A673 (cell line): ENCODE results near the gene FCHO1.

ENCODE experiments used
- EZH2 ChIP-seq: fragments of 200-600 bp; sonication (generic); IDR thresholded peaks from 2 replicates; pipeline ENCODE4 v1.6.1; 2017; ENCODE audit warnings: borderline replicate concordance, low read depth, mild to moderate bottlenecking, mixed read lengths, antibody characterized with exemption, low read length; ENCODE audit not compliant: poor library complexity, severe bottlenecking
- TF ChIP-seq, protein P1 (sequence below): fragments of 300-800, 200-600 bp; sonication (generic); conservative IDR thresholded peaks from 2 replicates; pipeline ENCODE4 v1.5.1; 2017; ENCODE audit warnings: low read depth, mild to moderate bottlenecking, antibody characterized with exemption, low read length, moderate library complexity, mixed read lengths

DNA sequence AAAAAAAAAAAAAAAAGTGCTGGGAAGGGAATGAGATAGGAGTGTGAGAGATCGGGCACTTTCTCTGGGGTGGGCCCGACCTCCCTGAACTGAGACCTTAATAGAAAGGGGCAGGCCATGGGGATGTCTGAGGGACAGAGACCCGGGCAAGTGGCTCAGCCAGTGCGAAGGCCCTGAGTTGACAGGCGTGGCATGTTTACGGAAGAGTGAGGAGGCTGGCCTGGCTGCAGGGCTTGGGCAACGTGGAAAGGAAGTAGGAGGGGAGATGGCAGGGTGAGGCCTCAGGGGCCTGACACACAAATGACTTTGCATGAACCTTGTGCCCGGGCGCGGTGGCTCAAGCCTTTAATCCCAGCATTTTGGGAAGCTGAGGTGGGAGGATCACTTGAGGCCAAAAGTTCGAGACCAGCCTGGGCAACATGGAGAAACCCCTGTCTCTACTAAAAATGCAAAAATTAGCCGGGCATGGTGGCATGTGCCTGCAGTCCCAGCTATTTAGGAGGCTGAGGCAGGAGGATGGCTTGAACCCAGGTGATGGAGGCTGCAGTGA lies 13.9 kb downstream of the FCHO1 start:
- TF ChIP-seq, protein P1, sequence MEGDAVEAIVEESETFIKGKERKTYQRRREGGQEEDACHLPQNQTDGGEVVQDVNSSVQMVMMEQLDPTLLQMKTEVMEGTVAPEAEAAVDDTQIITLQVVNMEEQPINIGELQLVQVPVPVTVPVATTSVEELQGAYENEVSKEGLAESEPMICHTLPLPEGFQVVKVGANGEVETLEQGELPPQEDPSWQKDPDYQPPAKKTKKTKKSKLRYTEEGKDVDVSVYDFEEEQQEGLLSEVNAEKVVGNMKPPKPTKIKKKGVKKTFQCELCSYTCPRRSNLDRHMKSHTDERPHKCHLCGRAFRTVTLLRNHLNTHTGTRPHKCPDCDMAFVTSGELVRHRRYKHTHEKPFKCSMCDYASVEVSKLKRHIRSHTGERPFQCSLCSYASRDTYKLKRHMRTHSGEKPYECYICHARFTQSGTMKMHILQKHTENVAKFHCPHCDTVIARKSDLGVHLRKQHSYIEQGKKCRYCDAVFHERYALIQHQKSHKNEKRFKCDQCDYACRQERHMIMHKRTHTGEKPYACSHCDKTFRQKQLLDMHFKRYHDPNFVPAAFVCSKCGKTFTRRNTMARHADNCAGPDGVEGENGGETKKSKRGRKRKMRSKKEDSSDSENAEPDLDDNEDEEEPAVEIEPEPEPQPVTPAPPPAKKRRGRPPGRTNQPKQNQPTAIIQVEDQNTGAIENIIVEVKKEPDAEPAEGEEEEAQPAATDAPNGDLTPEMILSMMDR = no peak
- TF ChIP-seq EZH2 = no peak
